HL-60/S4 (cell line): ENCODE data around the gene DUSP28.

Source experiments
- in situ Hi-C: fragments of 300-500 bp; cut with MboI; formaldehyde crosslinking; loops from 2 replicates; pipeline ENCODE4 v1.14.3; 2022; ENCODE audit warnings: low sequenced_read_pairs

Gene DUSP28

DNA sequence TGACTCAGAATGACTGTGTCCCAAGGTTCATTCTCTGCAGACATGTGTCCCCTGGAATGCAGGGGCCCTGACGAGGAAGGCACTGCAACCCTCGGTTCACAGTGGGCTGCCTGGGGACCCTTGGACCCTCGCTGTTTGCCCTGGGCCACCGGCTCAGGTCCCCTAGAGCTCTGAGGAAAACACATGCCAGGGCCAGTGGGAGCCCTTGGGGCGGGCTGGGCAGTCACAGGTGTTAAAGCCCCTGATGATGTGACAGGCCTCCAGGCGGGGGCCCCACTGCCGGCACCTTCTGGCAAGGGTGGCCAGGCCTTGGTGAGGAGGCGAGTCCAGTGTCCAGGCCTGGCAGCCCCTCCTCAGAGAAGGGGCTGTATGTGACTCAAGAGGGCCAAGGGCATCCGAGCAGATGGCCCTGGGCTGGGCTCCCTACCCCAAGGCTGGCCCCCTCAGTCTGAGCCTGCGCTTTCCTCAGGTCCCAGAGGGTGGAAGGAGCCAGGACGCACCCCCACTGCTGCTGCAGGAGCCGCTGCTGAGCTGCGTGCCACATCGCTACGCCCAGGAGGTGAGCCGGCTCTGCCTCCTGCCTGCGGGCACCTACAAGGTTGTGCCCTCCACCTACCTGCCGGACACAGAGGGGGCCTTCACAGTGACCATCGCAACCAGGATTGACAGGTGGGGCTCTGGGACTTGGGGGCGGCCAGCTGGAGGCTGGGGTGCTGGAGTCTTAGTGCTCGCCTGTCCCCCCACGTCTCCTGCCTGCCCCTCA is 37.4 kb downstream of the DUSP28 start:
- in situ Hi-C loops = no loop called here

DNA sequence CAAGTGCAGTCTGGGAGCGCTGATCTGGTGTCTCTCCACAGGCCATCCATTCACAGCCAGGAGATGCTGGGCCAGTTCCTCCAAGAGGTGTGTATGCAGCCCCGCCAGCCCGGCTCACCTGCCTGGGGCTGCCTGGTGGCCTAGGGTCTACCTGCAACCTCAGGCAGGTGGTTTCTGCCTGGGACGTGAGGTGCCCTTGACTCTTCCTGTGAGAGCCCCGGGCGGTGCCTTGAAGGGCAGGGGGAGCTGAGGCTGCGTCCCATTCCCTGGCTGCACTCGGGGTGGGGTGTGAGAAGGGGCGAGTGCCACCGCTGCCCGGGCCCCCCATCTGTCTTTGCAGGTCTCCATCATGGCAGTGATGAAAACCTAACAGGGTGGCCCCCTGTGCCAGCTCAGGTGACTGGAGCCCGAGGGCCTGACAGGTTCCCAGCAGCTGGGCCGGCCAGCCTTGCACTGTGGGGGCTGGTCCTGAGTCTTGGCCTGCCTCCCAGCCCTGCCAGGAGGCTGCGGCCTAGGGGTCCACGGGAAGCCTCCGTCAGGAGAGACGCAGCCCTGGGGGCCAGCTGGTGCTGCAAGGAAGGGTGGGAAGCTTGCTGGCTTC is 38.3 kb downstream of the DUSP28 start:
- in situ Hi-C loops = no loop called here

DNA sequence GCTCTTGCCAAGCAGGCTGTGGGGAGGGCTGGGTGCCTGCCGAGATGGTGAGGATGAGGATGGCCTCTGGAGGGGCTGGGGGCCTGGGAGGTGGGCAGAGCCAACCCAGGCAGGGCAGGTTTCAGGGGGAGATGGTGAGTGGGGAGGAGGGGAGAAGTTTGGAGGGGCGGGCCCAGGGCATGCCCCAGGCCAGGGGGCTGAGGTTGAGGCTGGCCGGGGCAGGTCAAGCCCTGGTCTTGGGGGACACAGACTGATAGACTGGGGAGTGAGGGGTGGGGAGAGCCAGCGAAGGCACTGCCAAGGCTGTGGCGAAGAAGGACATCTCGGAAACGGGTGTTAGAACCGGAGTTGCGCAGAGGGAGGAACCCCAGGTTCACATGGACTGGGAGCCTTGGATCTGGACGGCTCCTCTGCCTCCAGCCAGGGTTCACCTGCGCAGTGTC is 39.0 kb downstream of the DUSP28 start:
- in situ Hi-C loops = no loop called here

DNA sequence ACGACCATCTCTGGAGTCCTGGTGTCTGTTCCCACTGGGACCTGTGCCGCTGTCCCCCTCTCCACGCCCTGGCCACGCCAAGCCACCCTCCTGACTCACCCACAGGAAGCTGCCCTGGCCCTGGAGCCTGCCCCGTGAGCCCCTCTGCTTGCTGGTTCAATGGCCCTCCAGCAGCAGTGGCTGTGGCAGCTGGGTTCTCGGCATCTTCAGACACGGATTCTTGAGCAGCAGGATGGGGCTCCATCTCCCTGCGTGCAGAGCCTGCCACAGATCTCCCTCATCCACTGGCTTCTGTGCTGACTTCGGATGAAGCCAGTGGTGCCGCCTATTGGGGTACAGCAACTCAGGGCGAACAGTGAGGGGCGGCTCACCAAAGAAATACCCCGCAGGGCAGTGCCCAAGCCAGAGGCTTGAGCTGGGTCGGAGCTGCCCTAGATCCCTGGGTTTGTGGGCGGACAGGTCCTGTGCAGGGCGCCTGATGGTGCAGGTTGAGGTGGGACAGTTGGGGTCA is 40.3 kb downstream of the DUSP28 start:
- in situ Hi-C loops = no loop called here

DNA sequence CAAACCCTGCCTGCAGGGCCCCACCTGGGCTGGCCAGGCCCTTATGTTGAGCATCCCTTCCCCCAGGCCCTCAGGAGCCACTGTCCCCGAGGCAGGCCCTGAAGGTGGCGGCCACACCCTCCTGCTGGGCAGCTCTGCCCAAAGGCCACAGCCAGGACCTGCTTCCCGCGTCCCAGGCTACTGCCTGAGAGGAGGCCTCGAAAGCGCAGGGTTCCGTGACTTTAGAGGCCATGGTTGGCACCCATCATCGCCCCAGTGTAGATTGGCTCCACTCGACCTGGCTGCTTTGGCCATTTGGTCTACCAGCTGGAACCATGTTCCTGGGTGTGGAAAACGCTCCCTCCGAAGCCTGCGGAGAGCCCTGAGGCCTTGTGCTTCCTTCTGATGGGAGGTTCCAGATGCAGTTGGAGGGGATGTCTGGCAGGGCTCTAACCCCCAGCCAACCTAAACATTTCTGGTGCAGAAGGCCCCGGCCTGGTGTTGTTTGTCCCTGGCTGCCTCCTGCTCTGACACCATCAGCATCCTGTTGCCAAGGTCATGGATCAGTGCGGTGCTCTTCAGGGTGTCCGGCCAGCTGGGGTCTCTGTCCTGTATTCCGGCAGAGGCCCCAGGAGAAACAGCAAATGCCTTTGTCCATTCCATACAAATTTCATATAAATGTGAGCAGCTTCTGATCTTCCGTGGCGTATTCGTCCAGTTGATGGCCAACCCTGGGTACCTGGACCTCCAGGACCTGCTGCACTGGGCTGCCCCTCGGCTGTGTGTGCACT is 41.1 kb downstream of the DUSP28 start:
- in situ Hi-C loops = no loop called here

DNA sequence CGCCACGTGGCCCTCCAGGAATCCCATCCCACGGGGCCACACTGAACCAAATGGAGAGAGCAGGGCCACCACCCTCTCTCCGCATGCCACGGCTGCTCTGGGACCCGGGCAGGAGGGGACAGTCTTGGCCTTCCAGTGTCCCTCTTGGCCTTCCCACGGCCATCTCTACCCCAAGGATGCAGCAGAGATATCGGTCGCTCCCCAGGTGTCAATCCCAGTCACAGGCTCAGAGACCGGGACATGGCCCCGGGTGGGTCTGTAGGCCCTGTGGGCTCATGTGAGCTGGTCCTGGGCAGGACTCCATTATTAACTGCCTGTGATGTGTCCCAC is 41.6 kb downstream of the DUSP28 start:
- in situ Hi-C loops = no loop called here

DNA sequence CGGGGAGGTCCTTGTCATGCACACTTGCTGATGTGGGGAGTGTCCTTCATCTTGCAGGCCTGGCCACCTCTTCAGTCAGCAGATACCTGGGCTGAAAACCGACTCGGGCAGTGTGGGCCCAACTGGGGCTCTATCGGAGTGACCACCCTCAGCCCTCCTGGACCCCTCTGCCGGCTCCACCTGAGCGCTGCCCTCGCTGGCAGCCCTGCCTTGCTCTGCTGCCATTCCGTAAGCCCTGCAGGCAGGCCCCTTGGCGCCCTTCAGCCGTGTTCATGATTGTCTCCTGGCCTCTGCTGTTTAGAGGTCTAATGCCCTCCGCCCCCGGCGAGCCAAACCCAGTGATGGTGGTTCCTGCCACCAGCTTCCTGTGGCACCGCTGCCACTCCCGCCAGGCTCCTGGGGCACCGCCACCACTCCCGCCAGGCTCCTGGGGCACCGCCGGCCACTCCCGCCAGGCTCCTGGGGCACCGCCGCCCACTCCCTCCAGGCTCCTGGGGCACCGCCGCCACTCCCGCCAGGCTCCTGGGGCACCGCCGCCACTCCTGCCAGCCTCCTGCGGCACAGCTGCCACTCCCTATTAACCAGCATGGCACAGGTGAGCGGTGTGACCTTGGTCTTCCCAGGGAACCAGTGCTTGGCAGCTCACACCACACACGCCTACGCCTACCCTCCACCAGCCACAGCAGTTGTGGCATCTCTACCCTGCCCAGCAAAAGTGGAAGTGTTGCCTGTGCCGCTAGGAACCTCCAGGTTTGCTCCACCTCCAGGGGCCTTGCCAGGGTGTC is 42.3 kb downstream of the DUSP28 start:
- in situ Hi-C loops = no loop called here

DNA sequence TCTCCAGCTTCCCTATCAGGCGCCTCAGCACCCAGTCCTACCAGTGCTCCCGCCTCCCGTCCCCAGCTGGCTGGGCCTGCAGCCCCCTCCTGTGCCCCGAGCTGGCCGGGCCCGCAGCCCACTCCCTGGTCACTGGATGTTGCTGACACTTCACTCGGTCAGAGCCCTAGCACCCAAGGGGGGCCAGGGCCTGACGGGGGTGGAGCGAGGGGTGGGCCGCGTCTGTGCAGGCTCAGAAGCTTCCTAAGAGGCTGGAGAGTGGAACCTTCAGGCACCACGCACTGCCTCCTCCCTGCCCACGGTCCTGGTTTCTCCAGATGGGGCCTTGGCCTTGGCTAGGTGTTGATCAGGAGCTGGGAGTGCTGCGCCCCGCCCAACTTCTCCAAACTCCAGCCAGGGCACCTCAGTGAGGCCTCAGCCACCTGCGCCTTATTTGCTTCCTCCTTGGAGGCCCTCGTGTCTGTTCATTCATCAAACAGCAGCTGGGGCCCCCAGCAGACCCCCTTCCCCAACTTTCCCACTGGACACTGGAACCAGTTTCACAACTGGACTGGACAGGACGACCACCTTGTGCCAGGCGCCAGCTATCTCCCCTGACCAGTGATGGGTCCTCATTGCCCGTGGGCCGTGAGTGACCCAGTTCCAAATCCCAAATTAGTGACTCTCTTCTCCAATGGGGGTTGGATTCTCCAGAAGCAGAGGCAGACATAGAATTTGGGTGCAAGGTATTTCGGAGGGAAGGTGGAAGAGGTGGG is 43.1 kb downstream of the DUSP28 start:
- in situ Hi-C loops = no loop called here

DNA sequence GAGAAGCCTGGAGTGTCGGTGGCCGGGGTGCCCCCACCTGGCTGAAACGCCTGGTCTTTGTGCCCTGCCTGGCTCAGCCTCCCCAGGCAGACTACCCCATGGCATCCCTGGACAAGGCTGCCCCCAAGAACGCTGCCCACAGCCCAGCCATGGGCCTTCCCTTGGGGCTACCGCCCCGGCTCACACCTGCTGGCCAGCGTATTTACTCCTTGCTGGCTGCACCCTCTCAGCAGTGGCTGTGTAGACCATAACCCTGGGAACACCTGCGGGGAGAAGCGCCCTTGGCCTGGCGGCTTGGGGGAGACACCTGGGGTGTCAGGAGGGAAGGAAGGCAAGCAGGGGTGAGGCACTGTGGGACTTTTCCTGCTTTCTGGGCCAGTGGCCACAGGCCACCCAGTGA is 43.7 kb downstream of the DUSP28 start:
- in situ Hi-C loops = no loop called here

DNA sequence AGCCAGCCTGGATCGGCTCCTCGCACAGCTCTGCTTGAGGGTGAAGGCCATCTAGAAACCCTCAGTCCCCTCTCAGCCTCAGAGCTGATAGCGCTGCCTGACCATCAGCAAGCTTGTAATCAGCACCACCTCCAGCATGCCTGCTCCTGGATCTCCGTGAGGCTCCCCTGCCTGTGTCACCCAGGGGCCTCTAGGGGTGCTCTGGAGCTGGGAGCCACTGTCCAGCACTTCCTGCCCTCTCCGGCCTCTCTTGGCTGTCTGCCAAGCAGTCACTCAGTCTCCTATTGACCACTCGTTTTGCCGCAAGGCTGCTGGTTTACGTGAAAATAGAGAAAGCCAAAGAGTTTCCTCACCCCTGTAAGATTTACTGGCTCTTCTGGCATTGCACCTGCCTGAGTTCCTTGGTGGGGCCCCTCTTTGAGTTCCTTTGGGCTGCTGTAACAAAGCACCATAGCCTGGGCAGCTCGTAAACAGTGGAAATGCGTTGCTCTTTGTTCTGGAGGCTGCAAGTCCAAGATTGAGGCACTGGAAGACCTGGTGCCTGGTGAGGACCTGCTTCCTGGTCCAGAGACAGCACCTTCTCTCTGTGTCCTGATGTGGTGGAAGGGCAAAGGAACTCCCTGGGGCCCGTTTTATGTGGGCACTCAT is 44.3 kb downstream of the DUSP28 start:
- in situ Hi-C loops = no loop called here

DNA sequence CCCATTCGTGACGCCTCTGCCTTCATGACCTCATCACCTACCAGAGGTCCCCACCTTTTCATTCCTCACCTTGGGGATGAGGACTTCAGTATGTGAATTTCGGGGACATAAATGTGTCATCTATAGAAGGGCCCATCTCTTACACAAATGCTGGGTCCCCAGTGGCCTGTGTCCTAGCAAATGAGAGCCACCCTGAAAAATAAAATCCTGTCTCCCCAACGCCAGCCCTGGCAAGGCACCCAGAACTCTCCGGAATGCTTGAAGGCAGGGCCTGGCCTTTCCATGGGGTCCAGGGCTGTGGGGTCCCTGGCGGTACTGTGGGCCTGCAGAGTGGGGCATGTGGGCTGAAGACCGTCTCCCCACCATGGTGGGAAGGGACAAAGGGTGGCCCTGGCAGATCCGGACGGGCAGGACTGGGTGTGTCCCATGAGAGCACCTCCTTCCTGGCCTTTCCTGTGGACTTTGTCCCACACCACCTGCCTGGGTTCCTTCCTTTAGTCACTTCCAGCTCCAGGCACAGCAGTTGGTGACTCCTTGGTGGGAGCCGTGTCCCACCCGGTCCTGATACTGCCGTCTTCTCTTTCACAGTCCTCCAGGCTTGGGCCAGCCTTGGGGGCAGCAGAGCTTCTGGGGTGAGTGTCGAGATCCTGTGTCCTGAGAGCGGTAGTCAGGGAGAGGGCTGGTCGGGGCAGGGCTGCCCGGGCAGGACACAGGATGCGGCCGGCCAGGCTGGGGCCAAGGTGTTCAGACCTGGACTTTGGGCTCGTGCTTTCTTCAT is 45.0 kb downstream of the DUSP28 start:
- in situ Hi-C loops = no loop called here

DNA sequence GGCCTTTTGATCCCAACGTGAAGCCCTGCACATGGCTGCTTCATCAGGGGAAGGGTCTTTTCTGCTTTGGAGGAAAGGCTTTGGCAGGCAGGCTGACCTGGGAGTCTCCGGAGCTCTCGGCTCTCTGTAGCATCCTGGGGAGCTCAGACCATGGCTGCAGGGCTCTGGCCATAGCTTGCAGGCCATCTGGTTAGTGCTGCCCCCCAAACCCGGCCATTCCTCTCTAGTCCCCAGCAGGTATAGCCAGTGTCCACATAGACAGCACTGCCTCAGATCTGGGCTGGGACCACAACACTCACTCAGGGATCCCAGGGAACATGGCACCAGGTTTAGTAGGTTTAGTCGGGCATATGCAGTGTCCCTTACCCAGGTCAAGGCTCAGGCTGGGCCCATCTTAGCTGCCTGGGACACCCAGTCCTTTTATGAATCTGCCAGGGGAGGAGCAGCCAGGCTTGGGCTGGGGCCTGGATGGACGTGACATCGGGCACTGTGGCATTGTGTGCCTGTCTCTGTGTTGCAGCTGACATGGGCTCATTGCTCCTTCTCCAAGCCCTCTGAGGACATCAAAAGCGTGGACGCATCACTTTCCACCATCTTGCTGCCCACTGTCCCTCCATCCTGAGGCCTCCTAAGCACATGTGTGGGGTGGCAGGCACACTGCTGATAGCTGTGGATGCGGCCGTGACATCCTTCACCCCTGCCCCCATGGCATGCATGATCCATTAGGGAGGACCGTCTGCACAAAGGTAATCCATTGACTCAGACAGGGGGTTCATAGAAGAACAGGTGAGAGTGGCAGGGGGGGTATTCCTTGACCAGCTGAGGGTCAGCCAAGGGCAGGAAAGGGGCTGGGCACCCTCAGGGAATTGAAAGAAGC is 45.9 kb downstream of the DUSP28 start:
- in situ Hi-C loops = no loop called here

DNA sequence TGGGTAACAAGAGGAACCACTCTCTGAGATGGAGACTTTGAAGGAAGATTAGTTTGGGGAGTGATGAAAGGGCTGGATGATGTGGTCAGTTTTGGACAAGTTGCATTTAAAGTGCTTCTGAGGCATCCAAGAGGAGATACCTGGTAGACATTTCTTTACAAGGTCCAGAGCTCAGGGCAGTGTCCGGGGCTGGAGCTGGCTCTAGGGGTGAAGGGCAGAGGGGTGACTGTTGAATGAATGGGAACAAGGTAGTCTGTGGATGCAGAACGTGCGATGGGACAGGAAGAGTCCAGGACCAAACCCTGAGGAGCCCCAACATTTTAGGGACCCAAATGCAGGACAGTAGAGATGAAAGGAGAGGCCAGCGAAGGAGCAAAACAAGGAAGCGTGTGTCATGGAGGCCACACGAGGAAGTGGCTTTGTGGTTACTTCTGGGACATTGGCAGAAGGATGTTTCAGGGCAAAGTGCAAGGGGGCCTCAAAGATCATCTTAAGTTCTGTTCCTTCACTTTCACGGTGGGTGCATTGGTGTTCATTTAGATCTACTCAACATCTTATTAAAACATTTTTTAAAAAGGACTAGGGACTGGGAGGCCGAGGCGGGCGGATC is 51.5 kb downstream of the DUSP28 start:
- in situ Hi-C loops = no loop called here
